ENCODE measurements around the gene SUSD1. TPM values are rescaled to one million over a fixed set of nuclear protein-coding genes. Genes with fewer than 3 reads are reported as not detected.

SUSD1 gene
- total RNA-seq, 1 donor: 14.5 TPM

- no peak overlapping the region for H3K4me3 ChIP-seq (ENCODE audit: insufficient read depth, low read length)
- no peak for DNase-seq (ENCODE audit: insufficient read length, low spot score, missing footprints)
- no peak overlapping the region for H3K4me2 ChIP-seq (ENCODE audit: insufficient read depth, low read length)
- H3K27ac ChIP-seq (ENCODE audit: low read depth, low read length): no peak overlapping the region
- no peaks in the 10 kb centered on the region for H3K27me3 ChIP-seq (ENCODE audit: insufficient read depth, low read length)
- H3K79me2 ChIP-seq (ENCODE audit: insufficient read depth, low read length): no peaks in the 10 kb centered on the region
- H4K20me1 ChIP-seq (ENCODE audit: insufficient read depth, low read length): no peaks in the 10 kb centered on the region
- H3K9me3 ChIP-seq (ENCODE audit: low read depth, low read length): no peaks in the 10 kb centered on the region
- TF ChIP-seq, protein P1, sequence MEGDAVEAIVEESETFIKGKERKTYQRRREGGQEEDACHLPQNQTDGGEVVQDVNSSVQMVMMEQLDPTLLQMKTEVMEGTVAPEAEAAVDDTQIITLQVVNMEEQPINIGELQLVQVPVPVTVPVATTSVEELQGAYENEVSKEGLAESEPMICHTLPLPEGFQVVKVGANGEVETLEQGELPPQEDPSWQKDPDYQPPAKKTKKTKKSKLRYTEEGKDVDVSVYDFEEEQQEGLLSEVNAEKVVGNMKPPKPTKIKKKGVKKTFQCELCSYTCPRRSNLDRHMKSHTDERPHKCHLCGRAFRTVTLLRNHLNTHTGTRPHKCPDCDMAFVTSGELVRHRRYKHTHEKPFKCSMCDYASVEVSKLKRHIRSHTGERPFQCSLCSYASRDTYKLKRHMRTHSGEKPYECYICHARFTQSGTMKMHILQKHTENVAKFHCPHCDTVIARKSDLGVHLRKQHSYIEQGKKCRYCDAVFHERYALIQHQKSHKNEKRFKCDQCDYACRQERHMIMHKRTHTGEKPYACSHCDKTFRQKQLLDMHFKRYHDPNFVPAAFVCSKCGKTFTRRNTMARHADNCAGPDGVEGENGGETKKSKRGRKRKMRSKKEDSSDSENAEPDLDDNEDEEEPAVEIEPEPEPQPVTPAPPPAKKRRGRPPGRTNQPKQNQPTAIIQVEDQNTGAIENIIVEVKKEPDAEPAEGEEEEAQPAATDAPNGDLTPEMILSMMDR (IDR thresholded peaks at IDR 0.05; ENCODE audit: extremely low read depth, low read depth, low read length): no peak
- no peak overlapping the region for H2AFZ ChIP-seq (ENCODE audit: low read length)
- H3K36me3 ChIP-seq (ENCODE audit: insufficient read depth, low read length): peaks cover 5% of the 10 kb centered on the region
- H3K4me1 ChIP-seq (ENCODE audit: insufficient read depth, low read length): peaks cover 11% of the 10 kb centered on the region
Observed at GRCh38 chr9:112111461-112111860, 63.6 kb downstream of the SUSD1 start.

DNA sequence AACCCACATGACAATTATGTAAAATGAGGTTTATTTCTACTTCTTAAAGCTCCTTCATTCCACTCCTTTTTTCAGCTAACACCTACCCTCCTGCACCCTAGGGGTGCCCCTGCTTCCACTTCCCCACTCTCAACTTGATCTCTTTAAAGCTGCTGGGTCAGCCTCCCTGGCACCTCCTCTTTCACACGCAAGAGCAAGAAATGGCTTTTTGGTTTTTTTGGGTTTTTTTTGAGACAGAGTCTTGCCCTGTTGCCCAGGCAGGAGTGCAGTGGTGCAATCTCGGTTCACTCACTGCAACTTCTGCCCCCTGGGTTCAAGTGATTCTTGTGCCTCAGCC is 64.4 kb downstream of the SUSD1 start:
- TF ChIP-seq, protein P1 (IDR thresholded peaks at IDR 0.05; ENCODE audit: extremely low read depth, low read depth, low read length): no peak
- Histone ChIP-seq H3K27ac (ENCODE audit: low read depth, low read length) (no peak overlapping the region), H3K27me3 (ENCODE audit: insufficient read depth, low read length) (no peaks in the 10 kb centered on the region), H3K79me2 (ENCODE audit: insufficient read depth, low read length) (no peaks in the 10 kb centered on the region), H4K20me1 (ENCODE audit: insufficient read depth, low read length) (no peaks in the 10 kb centered on the region), H3K36me3 (ENCODE audit: insufficient read depth, low read length) (peaks cover 5% of the 10 kb centered on the region), H3K4me3 (ENCODE audit: insufficient read depth, low read length) (no peak overlapping the region), H2AFZ (ENCODE audit: low read length) (no peak overlapping the region), H3K4me2 (ENCODE audit: insufficient read depth, low read length) (no peak overlapping the region), H3K9me3 (ENCODE audit: low read depth, low read length) (no peaks in the 10 kb centered on the region), H3K4me1 (ENCODE audit: insufficient read depth, low read length) (peaks cover 9% of the 10 kb centered on the region)
- no peak for DNase-seq (ENCODE audit: insufficient read length, low spot score, missing footprints)

- H3K4me3 ChIP-seq (ENCODE audit: insufficient read depth, low read length): no peak overlapping the region
- TF ChIP-seq, protein P1 (IDR thresholded peaks at IDR 0.05; ENCODE audit: extremely low read depth, low read depth, low read length): no peak
- no peaks in the 10 kb centered on the region for H3K27me3 ChIP-seq (ENCODE audit: insufficient read depth, low read length)
- DNase-seq (ENCODE audit: insufficient read length, low spot score, missing footprints): no peak
- H3K36me3 ChIP-seq (ENCODE audit: insufficient read depth, low read length): peaks cover 5% of the 10 kb centered on the region
- H3K4me2 ChIP-seq (ENCODE audit: insufficient read depth, low read length): no peak overlapping the region
- no peaks in the 10 kb centered on the region for H4K20me1 ChIP-seq (ENCODE audit: insufficient read depth, low read length)
- peaks cover 9% of the 10 kb centered on the region for H3K4me1 ChIP-seq (ENCODE audit: insufficient read depth, low read length)
- H3K27ac ChIP-seq (ENCODE audit: low read depth, low read length): no peak overlapping the region
- no peak overlapping the region for H2AFZ ChIP-seq (ENCODE audit: low read length)
- H3K9me3 ChIP-seq (ENCODE audit: low read depth, low read length): no peaks in the 10 kb centered on the region
- no peaks in the 10 kb centered on the region for H3K79me2 ChIP-seq (ENCODE audit: insufficient read depth, low read length)
Observed at GRCh38 chr9:112110094-112110776, 64.9 kb downstream of the SUSD1 start.

- TF ChIP-seq, protein P1 (IDR thresholded peaks at IDR 0.05; ENCODE audit: extremely low read depth, low read depth, low read length): no peak
- Histone ChIP-seq H3K27ac (ENCODE audit: low read depth, low read length) (no peak overlapping the region), H3K4me2 (ENCODE audit: insufficient read depth, low read length) (no peak overlapping the region), H3K36me3 (ENCODE audit: insufficient read depth, low read length) (no peaks in the 10 kb centered on the region), H4K20me1 (ENCODE audit: insufficient read depth, low read length) (no peaks in the 10 kb centered on the region), H3K4me1 (ENCODE audit: insufficient read depth, low read length) (no peaks in the 10 kb centered on the region), H3K4me3 (ENCODE audit: insufficient read depth, low read length) (no peak overlapping the region), H3K9me3 (ENCODE audit: low read depth, low read length) (no peaks in the 10 kb centered on the region), H3K79me2 (ENCODE audit: insufficient read depth, low read length) (no peaks in the 10 kb centered on the region), H3K27me3 (ENCODE audit: insufficient read depth, low read length) (no peaks in the 10 kb centered on the region), H2AFZ (ENCODE audit: low read length) (no peak overlapping the region)
- DNase-seq (ENCODE audit: insufficient read length, low spot score, missing footprints): no peak
Observed at GRCh38 chr9:112104901-112105300, 70.2 kb downstream of the SUSD1 start.

All from osteoblast (primary cell).